Vagina (tissue), 2 donors: Measurements from ENCODE around the gene CACNA2D4. TPM values are rescaled to one million over a fixed set of nuclear protein-coding genes. Genes with fewer than 3 reads are reported as not detected.
"Not testable (repeated sequence)": the region's sequence is repeated elsewhere in the genome, so short reads cannot be mapped to it uniquely, and the experiment has no call there.

ENCODE experiments used
- DNase-seq, 2 donors: peaks; one replicate each; pipeline ENCODE4 v3.0.0-alpha.2; 2017; ENCODE audit errors: extremely low spot score in 2 of 2
- H3K27ac ChIP-seq: fragments of 200-600 bp; sonication (generic); one replicate; pipeline ENCODE4 v1.5.1; 2019
- H3K27me3 ChIP-seq: fragments of 200-600 bp; sonication (generic); one replicate; pipeline ENCODE4 v1.5.1; 2019
- H3K36me3 ChIP-seq, 2 donors: fragments of 200-600 bp; sonication (generic); one replicate each; pipeline ENCODE4 v1.5.1; 2017 to 2019
- H3K4me1 ChIP-seq: fragments of 200-600 bp; sonication (generic); one replicate; pipeline ENCODE4 v1.5.1; 2019
- H3K4me3 ChIP-seq, 2 donors: fragments of 200-600 bp; sonication (generic); 1 replicate in 1 of 2; 2 replicates in 1 of 2; pipeline ENCODE4 v1.5.1; 2016 to 2019
- H3K9me3 ChIP-seq: fragments of 200-600 bp; sonication (generic); one replicate; pipeline ENCODE4 v1.5.1; 2019
- POLR2A ChIP-seq, 2 donors: fragments of 450-650 bp; IDR thresholded peaks; one replicate each; pipeline ENCODE4 v1.6.1; 2017; ENCODE audit warnings: antibody characterized with exemption in 2 of 2, mild to moderate bottlenecking in 2 of 2, moderate library complexity in 2 of 2
- POLR2AphosphoS5 ChIP-seq, 2 donors: sonication (generic); formaldehyde crosslinking; IDR thresholded peaks; one replicate each; pipeline ENCODE4 v1.9.0; 2017; ENCODE audit warnings: antibody characterized with exemption in 2 of 2, mild to moderate bottlenecking in 2 of 2, low read depth in 1 of 2; ENCODE audit not compliant: insufficient read depth in 1 of 2
- intact Hi-C: fragments of 100-400 bp; cut with DNase I; formaldehyde crosslinking; loops from one replicate; pipeline ENCODE4 v1.15.1; 2023
- total RNA-seq: library from RNA; depleted of rRNA; stranded (reverse); fragments of >200 nt; gene quantifications from one replicate; pipeline ENCODE4 v1.2.3, GENCODE V29; 2016
- TF ChIP-seq, protein P1 (sequence below), 3 experiments: fragments of 450-650 bp in 2 of 3; fragments of 200-600 bp in 1 of 3; sonication (generic) in 1 of 3; IDR thresholded peaks; one replicate each; pipeline ENCODE4 v1.5.1; 2017 to 2019; ENCODE audit warnings: antibody characterized with exemption in 3 of 3, mild to moderate bottlenecking in 2 of 3, moderate library complexity in 2 of 3

Gene CACNA2D4
- total RNA-seq, 1 donor from 2014 or later: 2.2 TPM

DNA sequence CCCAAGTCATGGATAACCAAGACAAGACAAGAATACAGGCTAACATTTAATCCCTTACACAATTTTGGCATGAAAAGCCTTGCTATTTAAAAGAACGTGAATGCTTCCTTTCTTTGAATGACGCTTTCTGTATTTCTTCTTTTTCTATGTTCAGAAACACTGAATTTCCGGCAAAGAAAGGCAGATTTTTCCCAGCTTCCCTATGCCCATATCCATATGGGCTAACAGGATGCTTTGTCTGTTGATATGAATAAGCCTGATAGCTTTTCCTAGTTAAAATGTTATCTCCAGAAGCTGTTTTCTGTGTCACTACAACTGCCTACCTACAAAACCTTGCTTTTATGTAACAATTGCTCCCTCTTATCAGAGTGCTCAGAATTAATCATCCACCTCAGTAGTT lies 38.3 kb upstream of the CACNA2D4 start:
- peaks cover 0 to 15% of the 10 kb centered on the region in 2 donors for H3K36me3 ChIP-seq
- H3K27me3 ChIP-seq: no peaks in the 10 kb centered on the region
- TF ChIP-seq, protein P1, sequence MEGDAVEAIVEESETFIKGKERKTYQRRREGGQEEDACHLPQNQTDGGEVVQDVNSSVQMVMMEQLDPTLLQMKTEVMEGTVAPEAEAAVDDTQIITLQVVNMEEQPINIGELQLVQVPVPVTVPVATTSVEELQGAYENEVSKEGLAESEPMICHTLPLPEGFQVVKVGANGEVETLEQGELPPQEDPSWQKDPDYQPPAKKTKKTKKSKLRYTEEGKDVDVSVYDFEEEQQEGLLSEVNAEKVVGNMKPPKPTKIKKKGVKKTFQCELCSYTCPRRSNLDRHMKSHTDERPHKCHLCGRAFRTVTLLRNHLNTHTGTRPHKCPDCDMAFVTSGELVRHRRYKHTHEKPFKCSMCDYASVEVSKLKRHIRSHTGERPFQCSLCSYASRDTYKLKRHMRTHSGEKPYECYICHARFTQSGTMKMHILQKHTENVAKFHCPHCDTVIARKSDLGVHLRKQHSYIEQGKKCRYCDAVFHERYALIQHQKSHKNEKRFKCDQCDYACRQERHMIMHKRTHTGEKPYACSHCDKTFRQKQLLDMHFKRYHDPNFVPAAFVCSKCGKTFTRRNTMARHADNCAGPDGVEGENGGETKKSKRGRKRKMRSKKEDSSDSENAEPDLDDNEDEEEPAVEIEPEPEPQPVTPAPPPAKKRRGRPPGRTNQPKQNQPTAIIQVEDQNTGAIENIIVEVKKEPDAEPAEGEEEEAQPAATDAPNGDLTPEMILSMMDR (IDR thresholded peaks at IDR 0.05): no peak
- TF ChIP-seq POLR2A (IDR thresholded peaks at IDR 0.05) (no peak), POLR2AphosphoS5 (IDR thresholded peaks at IDR 0.05; ENCODE audit: insufficient read depth in 1 of 2, low read depth in 1 of 2) (no peak)
- no peak overlapping the region for H3K4me3 ChIP-seq
- no peaks in the 10 kb centered on the region for H3K4me1 ChIP-seq
- no peak overlapping the region for H3K27ac ChIP-seq
- no peaks in the 10 kb centered on the region for H3K9me3 ChIP-seq
- intact Hi-C loops: no loop called here
- DNase-seq: no peak

DNA sequence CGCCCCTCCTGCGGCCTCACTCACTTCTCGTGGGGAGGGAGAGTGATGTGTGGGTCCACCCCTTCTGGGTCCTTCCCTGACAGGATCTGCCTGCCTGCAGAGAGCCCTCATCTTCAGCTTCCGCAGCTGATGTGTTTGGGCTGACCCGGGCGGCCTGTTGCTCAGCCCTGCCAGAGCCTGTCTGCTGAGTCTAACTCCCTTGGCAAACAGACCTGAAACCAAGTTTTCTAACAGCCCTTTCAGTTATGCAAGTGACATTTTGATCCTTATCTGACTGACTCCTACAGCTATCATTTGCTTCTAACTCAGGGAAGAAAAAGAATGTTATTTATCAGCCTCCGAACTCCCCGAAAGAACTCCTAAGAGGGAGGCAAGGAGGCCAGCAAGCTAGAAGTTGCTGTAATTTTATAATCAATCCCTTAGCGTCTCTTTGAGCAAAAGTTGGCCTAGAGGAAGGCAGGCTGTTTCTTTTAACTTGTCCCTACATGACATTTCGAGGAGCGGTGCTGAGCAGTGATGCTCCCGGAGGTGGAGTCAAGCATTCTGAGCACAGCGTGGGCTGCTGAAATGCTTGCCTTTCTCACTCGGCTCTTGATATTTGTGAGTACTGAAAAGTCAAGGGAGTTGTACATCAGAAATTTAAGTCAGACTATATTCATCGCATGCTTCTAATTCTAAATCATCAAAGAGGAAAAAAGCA lies 31.5 kb upstream of the CACNA2D4 start:
- Histone ChIP-seq H3K27me3 (no peaks in the 10 kb centered on the region), H3K27ac (peak overlapping the region; percentile 51), H3K4me1 (peaks cover 19% of the 10 kb centered on the region), H3K36me3 (peaks cover 0 to 41% of the 10 kb centered on the region in 2 donors), H3K4me3 (no peak overlapping the region), H3K9me3 (no peaks in the 10 kb centered on the region)
- no peak for DNase-seq
- TF ChIP-seq POLR2AphosphoS5 (IDR thresholded peaks at IDR 0.05; ENCODE audit: insufficient read depth in 1 of 2, low read depth in 1 of 2) (peak; percentile 21 to 37), POLR2A (IDR thresholded peaks at IDR 0.05) (no peak)
- TF ChIP-seq, protein P1 (IDR thresholded peaks at IDR 0.05): no peak
- intact Hi-C loops: loop anchor here (10.0 kb wide), 2 partner anchors 85 to 325 kb away; no protein-coding TSS in a partner anchor

DNA sequence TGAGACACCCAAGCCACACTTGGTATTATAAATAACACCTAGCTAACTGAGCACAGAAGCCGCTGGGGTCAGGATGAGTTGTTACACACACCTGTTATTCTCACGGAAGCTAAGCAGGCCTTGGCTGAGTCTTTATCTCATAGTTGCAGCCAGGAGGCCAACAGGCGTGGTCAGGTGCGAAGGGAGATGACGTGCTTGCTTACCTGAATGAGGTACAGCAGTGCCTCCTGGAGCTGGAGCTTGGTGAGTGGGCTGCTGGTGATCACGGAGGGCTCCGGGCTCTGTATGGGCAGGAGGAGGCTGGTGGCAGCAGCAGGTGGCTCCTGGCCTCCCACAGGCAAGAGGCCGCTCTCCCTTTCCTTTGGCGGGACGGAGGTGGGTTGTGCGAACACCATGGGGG lies 30.4 kb upstream of the CACNA2D4 start:
- TF ChIP-seq POLR2A (IDR thresholded peaks at IDR 0.05): no peak
- TF ChIP-seq POLR2AphosphoS5 (IDR thresholded peaks at IDR 0.05; ENCODE audit: insufficient read depth in 1 of 2, low read depth in 1 of 2): no peak
- TF ChIP-seq, protein P1 (IDR thresholded peaks at IDR 0.05): no peak
- intact Hi-C loops: loop anchor here (10.0 kb wide), 2 partner anchors 86 to 326 kb away; no protein-coding TSS in a partner anchor
- Histone ChIP-seq H3K27me3 (no peaks in the 10 kb centered on the region), H3K4me3 (no peak overlapping the region), H3K4me1 (peaks cover 19% of the 10 kb centered on the region), H3K27ac (peak overlapping the region; percentile 51), H3K9me3 (no peaks in the 10 kb centered on the region), H3K36me3 (peaks cover 0 to 41% of the 10 kb centered on the region in 2 donors)
- DNase-seq: no peak

DNA sequence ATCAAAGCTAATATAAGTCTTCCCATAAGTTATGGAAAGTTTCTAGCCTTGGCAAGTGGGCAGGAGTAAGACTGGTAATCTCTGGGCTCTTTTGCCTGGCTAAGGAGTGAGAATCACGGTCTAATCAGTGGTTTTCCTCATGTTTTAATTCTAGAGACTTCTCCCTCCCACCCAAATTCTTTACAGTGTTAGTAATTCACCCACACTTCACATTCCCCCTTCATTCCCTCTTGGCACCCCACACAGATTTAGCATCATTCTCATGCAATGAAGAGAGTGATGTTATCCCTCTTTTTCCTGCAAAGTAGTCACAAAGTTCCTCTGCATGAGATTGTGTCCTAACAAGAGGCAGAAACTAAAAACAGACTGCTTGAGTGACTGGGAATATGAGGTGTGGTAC lies 28.6 kb upstream of the CACNA2D4 start:
- DNase-seq: no peak
- intact Hi-C loops: loop anchor here (10.0 kb wide), 2 partner anchors 88 to 328 kb away; no protein-coding TSS in a partner anchor
- H3K4me1 ChIP-seq: peaks cover 19% of the 10 kb centered on the region
- H3K36me3 ChIP-seq: peaks cover 0 to 29% of the 10 kb centered on the region in 2 donors
- no peaks in the 10 kb centered on the region for H3K27me3 ChIP-seq
- H3K4me3 ChIP-seq: no peak overlapping the region
- no peaks in the 10 kb centered on the region for H3K9me3 ChIP-seq
- H3K27ac ChIP-seq: no peak overlapping the region
- TF ChIP-seq POLR2AphosphoS5 (IDR thresholded peaks at IDR 0.05; ENCODE audit: insufficient read depth in 1 of 2, low read depth in 1 of 2) (no peak), POLR2A (IDR thresholded peaks at IDR 0.05) (no peak)
- TF ChIP-seq, protein P1 (IDR thresholded peaks at IDR 0.05): no peak

DNA sequence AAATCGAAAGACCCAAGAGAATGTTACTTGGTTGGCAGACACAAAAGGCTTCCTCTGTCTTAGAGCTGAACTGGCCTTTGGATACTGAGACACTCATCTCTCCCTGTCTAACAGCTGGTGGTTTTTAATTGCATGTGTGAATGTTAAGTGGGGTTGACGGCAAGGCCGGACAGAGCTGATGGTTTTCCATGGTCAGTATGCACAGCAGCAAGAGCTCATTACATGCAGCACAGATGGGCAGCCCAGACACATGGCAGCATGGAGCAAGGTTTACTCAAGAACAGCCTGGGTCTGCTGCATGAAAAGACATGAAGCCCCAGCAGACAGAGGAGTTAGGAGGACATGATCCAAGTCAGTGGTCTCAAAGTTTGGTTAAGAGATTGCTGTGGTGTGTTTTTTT lies 27.8 kb upstream of the CACNA2D4 start:
- peaks cover 19% of the 10 kb centered on the region for H3K4me1 ChIP-seq
- H3K27me3 ChIP-seq: no peaks in the 10 kb centered on the region
- intact Hi-C loops: loop anchor here (10.0 kb wide), 2 partner anchors 89 to 329 kb away; no protein-coding TSS in a partner anchor
- no peak overlapping the region for H3K27ac ChIP-seq
- DNase-seq: no peak
- H3K4me3 ChIP-seq: no peak overlapping the region
- peaks cover 0 to 31% of the 10 kb centered on the region in 2 donors for H3K36me3 ChIP-seq
- no peak for TF ChIP-seq POLR2AphosphoS5 (IDR thresholded peaks at IDR 0.05; ENCODE audit: insufficient read depth in 1 of 2, low read depth in 1 of 2)
- TF ChIP-seq, protein P1 (IDR thresholded peaks at IDR 0.05): no peak
- TF ChIP-seq POLR2A (IDR thresholded peaks at IDR 0.05): no peak
- H3K9me3 ChIP-seq: no peaks in the 10 kb centered on the region

DNA sequence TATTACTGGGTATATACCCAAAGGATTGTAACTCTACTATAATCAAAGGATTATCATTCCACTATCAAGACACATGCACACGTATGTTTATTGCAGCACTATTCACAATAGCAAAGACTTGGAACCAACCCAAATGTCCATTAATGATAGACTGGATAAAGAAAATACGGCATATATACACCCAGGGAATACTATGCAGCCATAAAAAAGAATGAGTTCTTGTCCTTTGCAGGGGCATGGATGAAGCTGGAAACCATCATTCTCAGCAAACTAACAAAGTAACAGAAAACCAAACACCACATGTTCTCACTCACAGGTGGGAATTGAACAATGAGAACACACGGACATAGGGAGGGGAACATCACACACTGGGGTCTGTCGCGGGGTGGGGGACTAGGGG lies 27.1 kb upstream of the CACNA2D4 start:
- not testable (repeated sequence) for H3K4me3 ChIP-seq, H3K27ac ChIP-seq, H3K9me3 ChIP-seq, H3K27me3 ChIP-seq, DNase-seq
- intact Hi-C loops: loop anchor here (10.0 kb wide), 2 partner anchors 89 to 329 kb away; no protein-coding TSS in a partner anchor
- peaks cover 17% of the 10 kb centered on the region for H3K4me1 ChIP-seq
- H3K36me3 ChIP-seq: peaks cover 0 to 35% of the 10 kb centered on the region in 2 donors
